IMR-90 (cell line): ENCODE data around the gene DHRS13.

Source experiments
- CEBPB ChIP-seq: IDR thresholded peaks from 2 replicates; pipeline ENCODE4 v1.6.1; 2012; ENCODE audit warnings: low read depth, low read length, improper control_type of control experiment
- CTCF ChIP-seq: conservative IDR thresholded peaks from 2 replicates; pipeline ENCODE4 v1.5.1; 2012; ENCODE audit warnings: mild to moderate bottlenecking, low read depth, low read length, improper control_type of control experiment
- ELK1 ChIP-seq: fragments of 150-350 bp; IDR thresholded peaks from 2 replicates; pipeline ENCODE4 v1.6.1; 2016; ENCODE audit warnings: low read depth, mild to moderate bottlenecking, low read length, moderate library complexity, borderline replicate concordance
- FOS ChIP-seq: fragments of 150-350 bp; IDR thresholded peaks from 2 replicates; pipeline ENCODE4 v1.6.1; 2016; ENCODE audit warnings: low read depth, low read length
- POLR2A ChIP-seq: IDR thresholded peaks from 2 replicates; pipeline ENCODE4 v1.6.1; 2012; ENCODE audit warnings: mild to moderate bottlenecking, low read depth, low read length
- RAD21 ChIP-seq: IDR thresholded peaks from 2 replicates; pipeline ENCODE4 v1.6.1; 2012; ENCODE audit warnings: low read length, improper control_type of control experiment
- RCOR1 ChIP-seq: IDR thresholded peaks from 2 replicates; pipeline ENCODE4 v1.6.1; 2012; ENCODE audit warnings: mild to moderate bottlenecking, low read length, improper control_type of control experiment; ENCODE audit not compliant: insufficient replicate concordance
- SMC3 ChIP-seq: fragments of 150-350 bp; IDR thresholded peaks from 2 replicates; pipeline ENCODE4 v1.6.1; 2016; ENCODE audit warnings: low read depth, mild to moderate bottlenecking, antibody characterized with exemption, low read length, moderate library complexity
- USF2 ChIP-seq: fragments of 150-350 bp; IDR thresholded peaks from 2 replicates; pipeline ENCODE4 v1.6.1; 2017; ENCODE audit warnings: mild to moderate bottlenecking, antibody characterized with exemption, low read length, low read depth

- TF ChIP-seq CTCF, result no peak
- TF ChIP-seq CEBPB, result no peak
- no peak for TF ChIP-seq SMC3
- TF ChIP-seq FOS, result no peak
- TF ChIP-seq POLR2A, result no peak
- TF ChIP-seq USF2, result no peak
- no peak for TF ChIP-seq ELK1
- no peak for TF ChIP-seq RCOR1
- no peak for TF ChIP-seq RAD21
Observed at GRCh38 chr17:28900986-28901726, 1.7 kb downstream of the DHRS13 start.
